ENCODE results near the gene SPATA32.
A peak's percentile ranks its signal among the peaks of the same experiment; 100 is the strongest.

SPATA32 gene

DNA sequence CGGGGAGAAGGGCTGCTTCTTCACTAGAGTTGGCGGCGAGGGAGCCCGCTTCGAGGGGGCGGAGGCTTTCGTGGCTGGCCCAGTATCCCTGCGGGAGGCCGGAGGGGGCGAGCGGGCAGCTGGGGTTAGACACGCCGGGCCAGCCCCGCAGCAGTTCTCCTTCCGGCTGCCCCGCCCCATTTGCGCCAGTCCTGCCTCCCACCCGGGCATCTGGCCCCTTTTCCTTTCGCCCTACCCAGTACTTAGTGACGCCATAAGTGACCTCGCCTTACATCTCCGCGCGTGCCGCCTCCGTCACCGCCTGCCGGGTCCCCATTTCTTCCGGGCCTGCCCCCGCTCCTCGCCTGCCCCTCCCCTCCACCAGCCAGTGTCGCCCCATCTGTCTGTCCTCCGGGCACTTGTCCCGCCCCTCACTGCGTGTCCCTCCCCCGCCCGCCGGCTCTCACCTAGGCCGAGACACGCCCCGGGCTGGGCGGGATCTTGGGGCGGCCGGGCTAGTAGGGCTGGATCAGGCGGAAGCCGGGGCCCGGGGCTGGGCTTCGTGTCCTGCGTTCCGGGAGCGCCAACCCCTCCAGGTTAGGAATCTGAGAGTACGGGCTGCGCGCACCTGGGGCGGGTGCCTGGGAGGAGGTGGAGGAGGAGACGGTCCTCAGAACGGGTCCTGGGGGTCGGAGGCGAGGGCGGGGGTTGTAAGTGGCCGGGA lies 14.3 kb downstream of the SPATA32 start:
- DNase-seq (ENCODE audit: low spot score) = peak; percentile 88

DNA sequence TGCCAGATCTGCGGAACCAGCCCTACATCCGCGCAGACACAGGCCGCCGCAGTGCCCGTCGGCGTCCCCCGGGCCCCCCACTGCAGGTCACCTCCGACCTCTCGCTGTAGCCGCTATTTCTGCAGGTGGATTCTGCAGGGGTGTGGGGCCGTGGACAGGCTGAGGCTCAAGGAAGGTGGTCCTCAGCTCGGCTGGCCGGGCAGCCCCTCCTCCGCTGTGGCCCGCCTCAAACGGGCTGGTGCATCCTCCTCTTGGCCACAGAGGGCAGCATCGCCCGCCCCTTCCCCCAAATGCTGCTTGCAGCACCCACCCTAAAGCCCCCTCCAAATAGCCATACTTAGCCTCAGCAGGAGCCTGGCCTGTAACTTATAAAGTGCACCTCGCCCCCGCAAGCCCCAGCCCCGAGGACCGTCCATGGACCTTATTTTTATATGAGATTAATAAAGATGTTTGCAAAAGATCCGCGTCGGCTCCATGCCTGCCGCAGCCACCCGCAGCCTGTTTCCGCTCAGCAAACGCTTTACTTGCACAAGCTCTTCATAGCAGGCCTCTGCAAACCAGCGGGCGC lies 14.9 kb downstream of the SPATA32 start:
- peak; percentile 69 for DNase-seq (ENCODE audit: low spot score)

DNA sequence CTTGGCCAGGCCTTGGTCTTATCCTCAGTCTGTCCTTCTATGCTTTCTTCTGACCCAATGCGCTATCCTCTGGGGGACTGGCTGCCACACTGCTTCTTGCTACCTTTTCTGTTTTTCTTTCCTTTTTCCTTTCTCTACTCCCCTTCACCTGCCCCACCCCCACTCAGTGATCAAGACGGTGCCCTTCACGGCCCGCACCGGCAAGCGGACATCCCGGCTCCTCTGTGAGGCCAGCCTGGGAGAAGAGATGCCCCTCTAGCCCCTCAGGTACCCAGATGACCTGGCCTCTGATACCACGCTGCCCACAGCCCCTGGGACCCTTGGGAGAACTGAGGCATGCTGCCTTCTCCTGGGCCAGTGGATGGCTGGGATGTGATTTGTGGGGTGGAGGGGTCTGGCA lies 15.6 kb downstream of the SPATA32 start:
- DNase-seq (ENCODE audit: low spot score) = no peak

DNA sequence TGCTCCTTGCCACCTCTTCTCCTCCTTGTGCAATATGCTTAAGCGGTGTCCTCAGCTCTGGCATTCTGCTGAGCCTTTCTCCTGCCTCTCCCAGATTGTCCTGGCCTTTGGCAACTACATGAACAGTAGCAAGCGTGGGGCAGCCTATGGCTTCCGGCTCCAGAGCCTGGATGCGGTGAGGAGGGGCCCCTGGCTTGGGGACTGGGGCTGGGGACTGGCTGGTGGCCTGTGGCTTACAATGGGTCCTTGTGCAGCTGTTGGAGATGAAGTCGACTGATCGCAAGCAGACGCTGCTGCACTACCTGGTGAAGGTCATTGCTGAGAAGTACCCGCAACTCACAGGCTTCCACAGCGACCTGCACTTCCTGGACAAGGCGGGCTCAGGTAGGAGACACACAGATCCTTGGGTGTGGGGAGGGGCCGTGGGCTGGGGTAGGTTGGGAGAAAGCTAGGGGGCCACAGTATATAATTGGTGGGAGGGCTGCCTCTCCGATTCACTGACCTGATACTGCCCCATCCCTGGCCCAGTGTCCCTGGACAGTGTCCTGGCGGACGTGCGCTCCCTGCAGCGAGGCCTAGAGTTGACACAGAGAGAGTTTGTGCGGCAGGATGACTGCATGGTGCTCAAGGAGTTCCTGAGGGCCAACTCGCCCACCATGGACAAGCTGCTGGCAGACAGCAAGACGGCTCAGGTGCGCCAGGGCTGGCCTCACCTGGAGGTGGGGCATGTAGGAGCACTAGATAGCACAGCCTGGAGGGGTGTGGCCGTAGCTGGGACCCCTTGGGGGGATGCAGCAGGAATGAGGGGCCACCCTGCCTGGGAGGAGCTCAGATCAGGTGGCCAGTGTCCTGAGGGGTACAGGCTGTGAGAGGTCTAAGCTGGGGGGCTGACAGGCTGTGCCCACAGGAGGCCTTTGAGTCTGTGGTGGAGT lies 16.9 kb downstream of the SPATA32 start:
- no peak for DNase-seq (ENCODE audit: low spot score)

DNA sequence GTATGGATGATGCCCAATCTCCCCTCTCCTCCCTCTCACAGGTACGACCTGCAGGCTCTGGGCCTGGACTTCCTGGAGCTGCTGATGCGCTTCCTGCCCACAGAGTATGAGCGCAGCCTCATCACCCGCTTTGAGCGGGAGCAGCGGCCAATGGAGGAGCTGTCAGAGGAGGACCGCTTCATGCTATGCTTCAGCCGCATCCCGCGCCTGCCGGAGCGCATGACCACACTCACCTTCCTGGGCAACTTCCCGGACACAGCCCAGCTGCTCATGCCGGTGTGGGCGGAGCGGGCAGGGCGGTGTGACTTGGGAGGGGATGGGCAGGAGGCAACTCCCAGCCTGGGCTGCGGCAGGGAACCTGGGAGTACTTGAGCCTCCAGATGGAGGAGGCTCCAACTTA lies 18.1 kb downstream of the SPATA32 start:
- no peak for DNase-seq (ENCODE audit: low spot score)

DNA sequence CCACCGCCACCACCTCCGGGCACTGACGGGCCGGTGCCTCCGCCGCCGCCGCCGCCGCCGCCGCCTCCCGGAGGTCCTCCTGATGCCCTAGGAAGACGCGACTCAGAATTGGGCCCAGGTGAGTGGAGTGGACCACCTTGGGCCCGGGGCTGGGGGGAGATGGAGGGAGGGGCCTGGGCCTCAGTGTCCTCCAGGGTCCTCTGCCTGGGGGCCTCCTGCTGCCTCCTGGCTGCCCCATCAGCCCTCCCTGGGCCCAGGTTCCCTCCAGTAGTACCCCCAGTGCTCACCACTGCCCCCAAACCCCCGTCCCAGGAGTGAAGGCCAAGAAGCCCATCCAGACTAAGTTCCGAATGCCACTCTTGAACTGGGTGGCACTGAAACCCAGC lies 19.9 kb downstream of the SPATA32 start:
- DNase-seq (ENCODE audit: low spot score) = no peak

DNA sequence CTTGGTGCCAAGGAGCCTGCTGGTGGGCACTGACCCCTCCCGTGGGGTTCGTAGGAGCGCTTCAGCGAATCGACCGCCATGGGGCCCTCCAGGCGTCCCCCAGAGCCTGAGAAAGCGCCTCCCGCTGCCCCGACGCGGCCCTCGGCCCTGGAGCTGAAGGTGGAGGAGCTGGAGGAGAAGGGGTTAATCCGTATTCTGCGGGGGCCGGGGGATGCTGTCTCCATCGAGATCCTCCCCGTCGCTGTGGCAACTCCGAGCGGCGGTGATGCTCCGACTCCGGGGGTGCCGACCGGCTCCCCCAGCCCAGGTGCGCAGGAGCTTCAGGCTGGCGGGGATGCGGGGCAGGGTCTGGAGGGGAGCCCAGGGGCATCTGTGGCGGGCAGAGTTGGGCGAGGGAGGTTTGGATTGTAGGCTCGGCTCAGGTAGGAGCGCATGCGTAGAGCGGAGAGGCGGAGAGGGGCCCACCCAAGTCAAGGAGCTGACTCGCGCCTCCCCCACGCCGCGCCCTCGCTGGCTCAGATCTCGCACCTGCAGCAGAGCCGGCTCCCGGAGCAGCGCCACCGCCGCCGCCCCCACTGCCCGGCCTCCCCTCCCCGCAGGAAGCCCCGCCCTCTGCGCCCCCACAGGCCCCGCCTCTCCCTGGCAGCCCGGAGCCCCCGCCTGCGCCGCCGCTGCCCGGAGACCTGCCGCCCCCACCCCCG lies 20.4 kb downstream of the SPATA32 start:
- peak; percentile 49 for DNase-seq (ENCODE audit: low spot score)

DNA sequence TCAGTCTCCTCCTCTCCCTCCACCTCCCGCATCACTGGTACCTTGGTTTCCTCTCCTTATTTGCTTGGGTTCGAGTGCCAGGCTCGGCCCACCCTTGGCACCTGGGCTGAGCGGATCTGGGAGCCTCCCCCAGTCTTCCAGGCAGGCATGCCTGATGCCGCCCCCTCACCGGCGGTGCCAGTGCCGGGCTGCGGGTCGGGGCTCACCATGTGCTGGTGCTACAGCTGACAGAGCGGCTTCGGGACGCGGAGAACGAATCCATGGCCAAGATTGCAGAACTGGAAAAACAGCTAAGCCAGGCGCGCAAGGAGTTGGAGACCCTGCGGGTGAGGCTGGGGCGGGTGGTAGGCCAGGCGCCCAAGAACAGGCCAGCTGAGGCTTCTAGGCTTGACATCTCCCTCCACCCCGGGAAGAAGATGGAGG lies 21.0 kb downstream of the SPATA32 start:
- DNase-seq (ENCODE audit: low spot score) = no peak

DNA sequence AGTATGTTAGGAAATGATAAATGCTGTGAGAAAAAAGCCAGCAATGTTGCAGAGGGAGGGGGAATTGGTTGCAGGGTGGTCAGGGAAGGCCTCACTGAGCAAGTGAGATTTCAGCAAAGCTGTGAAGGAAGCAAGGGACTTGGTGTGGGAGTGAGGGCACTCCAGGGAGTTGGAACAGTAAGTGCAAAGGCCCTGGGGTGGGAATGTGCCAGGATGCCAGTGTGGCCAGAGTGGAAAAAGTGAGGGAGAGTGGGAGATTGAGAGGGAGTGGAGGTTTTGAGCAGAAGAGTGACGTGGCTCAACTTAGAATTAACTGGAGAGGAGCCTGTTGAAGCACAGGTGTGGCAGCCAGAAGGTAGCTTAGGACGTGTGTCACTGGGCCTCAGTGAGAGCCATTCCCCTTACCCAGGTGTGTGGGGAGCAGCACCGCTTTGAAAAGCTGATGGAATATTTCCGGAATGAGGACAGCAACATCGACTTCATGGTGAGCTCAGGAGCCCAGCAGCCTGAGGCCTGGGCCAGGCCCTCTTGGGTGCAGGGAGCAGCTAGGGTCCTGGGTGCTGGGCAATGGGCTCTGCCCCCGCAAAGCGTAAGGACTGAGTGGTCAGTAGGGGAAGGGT lies 23.6 kb downstream of the SPATA32 start:
- no peak for DNase-seq (ENCODE audit: low spot score)

DNA sequence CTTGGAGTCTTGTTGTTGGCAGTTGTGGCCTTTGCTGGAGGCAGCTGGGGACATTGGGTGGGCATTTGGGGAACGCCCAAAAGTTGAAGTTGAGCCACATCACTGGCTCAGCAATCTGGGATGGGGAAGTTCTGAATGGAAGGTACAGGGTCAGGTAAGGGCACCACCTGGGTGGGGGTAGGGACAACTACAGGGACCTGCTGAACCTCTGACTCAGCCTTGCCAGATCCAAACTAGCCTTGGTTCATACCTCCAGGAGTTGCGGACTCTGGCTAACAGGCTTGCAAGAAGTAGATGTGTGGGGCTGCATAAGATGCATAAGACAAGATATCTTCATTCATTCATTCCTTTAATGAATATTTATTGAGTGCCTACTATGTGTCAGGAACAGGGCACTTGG lies 24.2 kb downstream of the SPATA32 start:
- no peak for DNase-seq (ENCODE audit: low spot score)

DNA sequence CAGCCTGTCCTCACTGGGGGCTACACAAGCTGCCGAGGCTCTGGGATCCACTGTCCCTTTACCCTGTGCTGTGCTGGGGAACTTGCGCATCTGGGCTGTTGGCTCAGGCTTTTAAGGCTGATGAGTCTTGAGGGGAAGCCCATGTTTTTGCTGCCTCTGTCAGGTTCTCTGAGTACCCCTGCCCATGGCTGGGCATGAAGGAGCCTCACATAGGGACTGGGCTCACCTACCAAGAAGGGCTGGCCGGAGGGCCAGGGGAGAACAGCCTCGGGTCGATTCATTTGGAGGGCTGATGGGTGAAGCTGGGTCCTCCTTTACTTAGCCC lies 25.6 kb downstream of the SPATA32 start:
- no peak for DNase-seq (ENCODE audit: low spot score)

DNA sequence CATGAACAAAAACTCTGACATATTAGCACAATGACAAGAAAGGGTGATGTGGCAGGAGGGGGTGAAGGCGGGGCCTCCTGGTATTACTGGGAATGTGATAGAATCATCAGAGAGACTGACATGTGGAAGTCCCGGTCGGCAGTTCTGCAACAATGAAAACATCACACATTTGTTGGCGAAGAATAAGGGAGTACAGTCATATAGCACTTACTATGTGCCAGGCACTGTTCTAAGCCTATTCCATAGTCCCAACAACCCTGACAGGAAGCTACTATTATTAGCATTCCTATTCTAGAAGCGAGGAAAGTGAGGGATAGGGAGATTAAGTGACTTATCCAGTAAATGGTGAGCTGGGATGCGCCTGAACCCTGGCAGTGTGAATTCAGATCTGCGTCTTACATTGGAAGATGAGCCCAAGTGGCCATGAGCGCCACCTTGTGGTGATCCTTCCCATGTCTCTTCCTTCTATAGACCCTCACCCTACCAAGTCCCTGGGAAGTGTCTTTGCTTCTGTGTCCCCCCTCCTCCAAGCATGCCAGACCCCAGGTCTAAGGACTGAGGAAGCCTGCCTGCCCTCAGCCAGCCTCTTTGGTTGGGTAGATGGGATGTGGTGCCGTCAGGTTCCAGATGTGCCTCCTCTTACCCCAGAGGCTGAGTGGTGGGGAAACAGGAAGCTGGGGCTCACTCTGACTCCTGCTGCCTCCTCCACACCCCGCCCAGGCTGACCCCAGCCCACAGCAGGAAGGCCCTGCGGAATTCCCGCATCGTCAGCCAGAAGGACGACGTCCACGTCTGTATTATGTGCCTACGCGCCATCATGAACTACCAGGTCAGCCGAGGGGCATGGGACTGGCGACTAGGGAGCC lies 26.2 kb downstream of the SPATA32 start:
- peak; percentile 82 for DNase-seq (ENCODE audit: low spot score)

DNA sequence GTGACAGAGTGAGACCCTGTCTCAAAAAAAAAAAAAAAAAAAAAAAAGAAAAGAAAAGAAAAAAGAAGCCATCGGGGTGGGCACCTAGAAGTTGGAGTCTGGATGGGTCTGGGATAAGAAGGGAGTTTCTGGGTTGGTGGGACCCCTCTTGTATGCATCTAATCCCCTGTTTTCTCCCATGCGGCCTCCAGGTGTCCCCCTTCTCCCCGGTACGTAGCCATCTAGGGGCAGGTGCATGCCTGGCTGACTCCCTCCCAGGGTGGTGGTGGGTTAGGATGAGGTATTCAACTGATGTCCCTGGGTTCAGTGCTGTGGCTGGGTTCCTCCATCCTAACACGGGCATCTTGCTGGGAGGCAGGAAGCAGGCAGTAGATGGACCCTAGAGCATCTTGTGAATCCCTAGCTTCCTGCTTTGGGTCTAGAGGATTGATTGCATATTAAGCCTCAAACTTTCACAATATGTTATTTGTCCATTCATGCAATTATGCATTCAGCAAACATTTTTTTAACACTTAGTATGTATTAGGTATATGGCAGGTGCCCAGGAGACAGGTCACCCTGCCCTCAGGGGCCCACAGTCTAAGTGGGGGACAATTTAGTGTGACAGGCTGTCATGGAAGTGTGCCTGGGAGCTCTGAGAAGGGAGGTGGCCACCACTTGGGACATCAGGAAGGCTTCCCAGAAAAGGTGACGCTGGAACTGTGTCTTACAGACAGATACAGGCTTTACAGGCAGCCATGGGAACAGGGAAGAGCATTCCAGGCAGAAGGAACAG lies 27.1 kb downstream of the SPATA32 start:
- DNase-seq (ENCODE audit: low spot score) = peak; percentile 69

DNA sequence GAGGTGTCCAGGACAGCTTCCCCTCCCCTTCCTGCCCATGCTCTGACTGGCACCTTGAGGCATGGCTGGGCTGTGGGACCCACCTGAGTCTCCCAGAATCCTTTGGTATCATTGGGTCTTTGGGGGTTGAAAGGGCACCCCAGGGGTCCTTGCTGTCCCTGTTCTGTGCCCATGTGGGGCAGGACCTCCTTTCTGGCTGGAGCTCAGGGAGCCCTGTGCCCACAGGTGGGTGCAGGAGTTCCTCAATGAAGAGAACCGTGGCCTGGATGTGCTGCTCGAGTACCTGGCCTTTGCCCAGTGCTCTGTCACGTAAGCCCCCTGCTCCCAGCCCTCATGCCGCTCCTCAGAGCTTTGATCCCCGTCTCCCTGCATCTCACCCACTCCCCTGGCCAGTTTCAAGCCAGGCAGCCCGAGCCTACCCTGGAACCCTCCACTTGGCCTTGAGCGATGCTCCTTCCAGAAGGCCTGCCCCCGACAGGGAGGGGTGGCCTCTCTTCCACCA lies 28.4 kb downstream of the SPATA32 start:
- no peak for DNase-seq (ENCODE audit: low spot score)

DNA sequence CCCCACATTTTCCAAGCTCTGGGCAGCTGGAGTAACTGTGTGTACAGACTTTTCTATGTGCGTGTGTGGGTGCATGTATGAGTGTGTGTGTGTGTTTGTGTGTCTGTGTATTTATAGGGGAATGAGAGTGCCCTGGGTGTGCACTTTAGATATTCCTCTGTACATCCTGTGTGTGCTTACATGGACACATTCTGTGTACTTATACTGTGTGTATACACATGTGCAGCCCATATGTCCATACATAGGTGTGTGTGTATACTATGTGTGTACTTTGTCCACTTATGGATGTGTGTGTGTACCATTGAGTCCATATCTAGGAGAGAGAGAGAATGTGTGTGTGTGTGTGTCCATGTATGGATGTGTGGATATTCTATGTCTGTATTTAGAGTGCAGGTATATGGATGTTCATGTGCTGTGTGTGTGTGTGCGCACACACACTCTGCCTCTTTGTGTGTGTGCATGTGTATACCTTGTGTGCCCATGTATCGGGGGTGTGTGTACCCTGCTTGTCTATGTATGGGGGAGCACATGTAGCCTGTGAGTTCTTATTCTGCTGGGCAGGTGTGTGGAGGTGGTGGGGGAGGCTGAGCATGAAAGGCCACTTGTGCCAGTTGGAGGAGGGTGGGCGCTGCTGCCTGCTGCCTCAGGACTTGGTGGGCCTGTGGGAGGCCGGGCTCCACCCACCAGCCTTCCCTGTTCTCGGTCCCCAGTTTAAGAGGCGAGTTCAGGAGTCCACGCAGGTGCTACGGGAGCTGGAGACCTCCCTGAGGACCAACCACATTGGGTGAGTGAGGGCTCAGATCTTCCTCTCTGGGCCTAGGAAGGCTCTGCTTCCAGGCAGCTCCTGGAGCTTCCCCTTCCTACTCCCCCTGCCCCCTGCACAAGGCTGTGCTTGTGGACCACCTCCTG lies 29.1 kb downstream of the SPATA32 start:
- no peak for DNase-seq (ENCODE audit: low spot score)

DNA sequence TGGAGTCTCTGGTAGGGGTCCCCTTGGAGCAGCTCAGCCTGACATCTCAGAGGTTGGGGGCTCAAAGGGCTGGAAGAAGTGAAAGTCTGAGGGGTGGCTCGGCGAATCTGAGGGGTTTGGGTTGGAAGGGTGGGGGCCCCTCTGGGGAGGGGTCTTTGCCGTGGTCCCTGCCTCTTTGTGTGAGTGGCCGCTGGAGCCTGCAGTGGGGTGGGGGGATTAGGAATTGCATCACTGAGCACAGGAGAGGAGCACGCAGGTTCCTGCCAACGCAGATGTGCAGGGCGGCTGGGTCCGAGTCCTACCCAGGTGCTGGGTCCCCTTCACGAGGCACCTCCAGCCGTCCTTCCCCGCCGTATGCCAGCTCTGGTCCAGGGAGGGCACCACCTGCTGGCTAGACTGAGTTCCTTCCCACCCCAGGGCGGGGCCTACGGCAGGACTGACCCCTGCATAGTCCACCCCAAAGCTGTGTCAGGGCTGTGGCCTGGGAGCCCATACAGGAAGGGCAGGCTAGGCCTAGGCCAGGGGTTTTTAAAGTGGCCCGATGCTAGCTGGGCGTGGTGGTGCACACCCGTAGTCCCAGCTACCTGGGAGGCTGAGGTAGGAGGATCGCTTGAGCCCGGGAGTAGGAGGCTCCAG lies 30.3 kb downstream of the SPATA32 start:
- DNase-seq (ENCODE audit: low spot score) = peak; percentile 62

DNA sequence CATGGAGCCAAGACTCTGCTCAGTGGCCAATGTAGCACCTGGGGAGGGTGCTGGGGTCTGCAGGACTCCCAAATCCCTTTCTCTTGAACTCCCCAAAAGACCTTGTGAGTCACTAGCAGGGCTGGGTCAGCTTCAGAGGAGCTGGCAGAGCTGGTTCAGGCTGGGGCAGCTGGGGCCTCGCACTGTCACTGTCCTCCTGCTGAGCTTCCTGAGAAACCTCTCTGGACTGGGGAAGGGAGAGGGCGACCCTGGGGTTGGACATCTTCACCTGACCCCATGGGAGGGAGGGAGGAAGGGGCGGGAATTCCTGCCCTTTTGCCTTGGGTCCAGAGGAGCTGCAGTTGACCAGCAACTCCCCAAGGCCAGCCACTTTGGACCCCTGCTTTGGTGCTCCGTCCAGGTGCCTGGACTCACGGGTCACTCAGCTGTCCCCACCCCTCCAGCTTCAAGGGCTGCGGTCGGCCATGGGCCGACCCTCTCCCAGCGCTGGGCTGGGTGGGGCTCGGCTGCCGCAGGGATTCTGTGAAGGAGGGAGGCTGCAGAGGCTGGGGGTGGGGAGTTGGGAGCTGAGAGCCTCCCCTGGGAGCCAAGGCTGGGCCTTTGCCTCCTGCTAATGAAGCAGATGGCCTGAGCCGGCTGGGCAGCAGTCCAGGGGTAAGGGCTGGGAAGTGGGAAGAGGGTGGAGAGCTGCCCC lies 31.0 kb downstream of the SPATA32 start:
- peak; percentile 63 for DNase-seq (ENCODE audit: low spot score)

DNA sequence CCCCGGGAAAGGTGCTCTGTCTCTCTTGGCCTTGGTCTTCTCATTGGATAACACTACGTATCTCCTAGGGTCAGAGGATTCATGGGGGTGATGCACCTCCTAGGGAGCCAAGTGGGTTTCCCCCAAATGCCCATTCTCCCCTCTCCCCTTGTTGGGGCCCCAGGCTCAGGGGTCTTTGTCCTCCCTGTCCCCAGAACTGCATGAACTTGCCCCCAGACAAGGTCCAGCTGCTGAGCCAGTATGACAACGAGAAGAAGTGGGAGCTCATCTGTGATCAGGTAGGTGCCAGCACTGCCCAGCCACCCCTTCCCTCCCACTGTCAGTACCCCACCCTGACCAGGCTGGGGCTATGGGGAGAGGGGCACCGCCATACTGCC lies 31.5 kb downstream of the SPATA32 start:
- DNase-seq (ENCODE audit: low spot score) = no peak
